Adrenal gland (tissue), 5 donors: ENCODE results near the gene POLR1B.

Experiments
- CTCF ChIP-seq, 6 experiments: fragments of 450-650 bp in 4 of 6; fragments of 200-600 bp in 2 of 6; sonication (generic) in 1 of 6; IDR thresholded peaks; 1 replicate in 5 of 6; 2 replicates in 1 of 6; pipeline versions ENCODE4 v1.5.1 to v1.8.0; 2016 to 2021; ENCODE audit warnings: antibody characterized with exemption in 6 of 6, mild to moderate bottlenecking in 2 of 6, moderate library complexity in 1 of 6
- POLR2A ChIP-seq, 2 donors: fragments of 450-650 bp; IDR thresholded peaks; one replicate each; pipeline ENCODE4 v1.6.1; 2017; ENCODE audit warnings: antibody characterized with exemption in 2 of 2, mild to moderate bottlenecking in 2 of 2, moderate library complexity in 1 of 2
- donor health status: DM: no; HTN: no; CAD: no.

DNA sequence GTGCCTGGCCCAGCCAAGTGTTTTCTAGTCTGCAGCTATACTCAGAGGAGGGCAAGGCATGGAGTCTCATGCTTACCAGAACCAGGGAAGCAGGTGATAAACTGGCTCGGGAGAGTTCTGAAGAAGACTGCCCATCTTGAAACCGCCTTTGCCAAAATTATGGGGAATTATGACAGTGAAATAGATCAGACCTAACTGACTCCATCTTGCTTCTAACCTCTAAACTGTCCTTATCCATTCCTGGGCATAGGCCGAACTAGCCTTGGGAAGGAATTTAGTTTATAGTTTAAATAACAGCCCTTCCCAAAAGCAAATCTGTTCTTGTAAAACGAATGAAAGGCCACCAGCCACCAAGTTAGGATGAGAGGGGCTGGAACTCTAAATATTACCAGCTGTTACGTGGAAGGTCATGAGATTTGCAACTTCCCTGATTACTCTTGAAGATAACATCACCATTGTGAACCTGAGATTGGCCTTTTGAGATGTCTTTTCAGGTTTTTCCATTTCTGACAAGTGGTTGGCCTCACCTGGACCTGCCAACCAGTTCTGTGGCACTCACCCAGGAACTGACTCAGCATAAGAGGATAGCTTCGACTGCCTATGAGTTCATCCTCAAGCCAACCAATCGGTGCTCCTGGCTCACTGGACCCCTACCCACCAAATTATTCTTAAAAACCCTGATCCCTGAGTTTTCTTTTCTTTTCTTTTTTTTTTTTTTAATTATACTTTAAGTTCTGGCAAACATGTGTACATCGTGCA is 65.6 kb downstream of the POLR1B start:
- TF ChIP-seq CTCF (IDR thresholded peaks at IDR 0.05): no peak
- no peak for TF ChIP-seq POLR2A (IDR thresholded peaks at IDR 0.05)
